ENCODE data around the gene WRAP73. TPM values are rescaled to one million over a fixed set of nuclear protein-coding genes. Genes with fewer than 3 reads are reported as not detected.

WRAP73 gene
- total RNA-seq, 1 donor from 2014 or later, result 14.4 TPM

DNA sequence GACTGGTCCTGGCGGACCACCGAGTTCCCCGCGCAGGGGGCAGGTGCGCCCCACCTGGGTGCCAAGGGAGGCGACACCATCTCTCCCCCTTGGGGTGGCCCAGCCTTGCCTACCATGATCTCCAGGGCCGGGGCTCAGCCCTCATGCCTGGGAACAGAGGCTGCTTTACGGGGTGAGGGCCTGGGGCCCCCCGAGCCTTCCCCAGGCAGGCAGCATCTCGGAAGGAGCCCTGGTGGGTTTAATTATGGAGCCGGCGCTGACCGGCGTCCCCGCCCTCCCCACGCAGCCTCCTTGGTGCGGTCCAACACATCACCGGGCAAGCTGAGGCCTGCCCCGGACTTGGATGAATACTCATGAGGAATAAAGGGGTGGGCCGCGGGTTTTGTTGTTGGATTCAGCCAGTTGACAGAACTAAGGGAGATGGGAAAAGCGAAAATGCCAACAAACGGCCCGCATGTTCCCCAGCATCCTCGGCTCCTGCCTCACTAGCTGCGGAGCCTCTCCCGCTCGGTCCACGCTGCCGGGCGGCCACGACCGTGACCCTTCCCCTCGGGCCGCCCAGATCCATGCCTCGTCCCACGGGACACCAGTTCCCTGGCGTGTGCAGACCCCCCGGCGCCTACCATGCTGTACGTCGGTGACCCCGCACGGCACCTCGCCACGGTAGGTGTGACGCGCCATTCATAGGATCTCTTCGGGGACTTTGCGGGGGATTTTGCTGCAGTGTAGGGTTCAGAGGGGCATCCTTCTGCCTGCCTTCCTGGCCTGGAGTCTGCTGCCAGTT is 40.6 kb upstream of the WRAP73 start:
- H3K36me3 ChIP-seq, result no peaks in the 10 kb centered on the region
- no peak overlapping the region for H3K27ac ChIP-seq
- DNase-seq (ENCODE audit: low spot score in 2 of 2), result no peak
- no peaks in the 10 kb centered on the region for H3K27me3 ChIP-seq
- TF ChIP-seq, protein P1, sequence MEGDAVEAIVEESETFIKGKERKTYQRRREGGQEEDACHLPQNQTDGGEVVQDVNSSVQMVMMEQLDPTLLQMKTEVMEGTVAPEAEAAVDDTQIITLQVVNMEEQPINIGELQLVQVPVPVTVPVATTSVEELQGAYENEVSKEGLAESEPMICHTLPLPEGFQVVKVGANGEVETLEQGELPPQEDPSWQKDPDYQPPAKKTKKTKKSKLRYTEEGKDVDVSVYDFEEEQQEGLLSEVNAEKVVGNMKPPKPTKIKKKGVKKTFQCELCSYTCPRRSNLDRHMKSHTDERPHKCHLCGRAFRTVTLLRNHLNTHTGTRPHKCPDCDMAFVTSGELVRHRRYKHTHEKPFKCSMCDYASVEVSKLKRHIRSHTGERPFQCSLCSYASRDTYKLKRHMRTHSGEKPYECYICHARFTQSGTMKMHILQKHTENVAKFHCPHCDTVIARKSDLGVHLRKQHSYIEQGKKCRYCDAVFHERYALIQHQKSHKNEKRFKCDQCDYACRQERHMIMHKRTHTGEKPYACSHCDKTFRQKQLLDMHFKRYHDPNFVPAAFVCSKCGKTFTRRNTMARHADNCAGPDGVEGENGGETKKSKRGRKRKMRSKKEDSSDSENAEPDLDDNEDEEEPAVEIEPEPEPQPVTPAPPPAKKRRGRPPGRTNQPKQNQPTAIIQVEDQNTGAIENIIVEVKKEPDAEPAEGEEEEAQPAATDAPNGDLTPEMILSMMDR (IDR thresholded peaks at IDR 0.05), result no peak
- H3K4me1 ChIP-seq, result no peaks in the 10 kb centered on the region
- no peaks in the 10 kb centered on the region for H3K9me3 ChIP-seq
- intact Hi-C loops (cut with DNase I), result no loop called here
- no peak overlapping the region for H3K4me3 ChIP-seq

DNA sequence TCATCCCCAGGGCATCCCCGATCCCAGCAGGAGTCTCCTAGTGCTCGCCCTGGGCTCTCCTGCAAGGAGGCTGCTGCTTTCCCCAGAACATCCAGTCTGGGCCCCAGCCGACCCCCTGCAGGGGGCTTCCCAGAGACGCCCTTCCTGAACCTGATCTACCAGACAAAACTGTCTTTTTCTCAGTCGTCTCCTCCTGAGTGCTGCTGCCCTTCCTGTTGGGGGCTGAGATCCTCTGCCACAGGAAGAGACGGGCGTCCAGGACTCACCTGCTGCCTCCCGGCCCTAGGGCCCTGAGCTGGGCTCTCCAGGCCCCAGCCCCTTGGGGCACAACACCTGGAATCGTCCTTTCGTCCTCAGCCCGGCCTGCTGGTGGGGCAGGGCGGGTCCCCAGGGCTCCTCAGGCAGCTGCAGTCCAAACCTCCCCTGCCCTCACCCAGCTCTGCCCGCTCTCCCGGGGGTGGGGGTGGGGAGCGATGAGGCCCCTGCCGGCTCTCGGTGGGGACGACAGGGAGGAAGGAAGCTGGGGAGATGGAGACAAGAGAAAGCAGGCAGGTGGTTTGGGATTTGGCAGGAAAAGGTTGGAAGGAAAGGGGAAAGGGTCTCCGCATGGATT is 39.3 kb upstream of the WRAP73 start:
- no peak overlapping the region for H3K4me3 ChIP-seq
- no peak for DNase-seq (ENCODE audit: low spot score in 2 of 2)
- intact Hi-C loops (cut with DNase I), result no loop called here
- TF ChIP-seq, protein P1 (IDR thresholded peaks at IDR 0.05), result no peak
- H3K9me3 ChIP-seq, result no peaks in the 10 kb centered on the region
- no peak overlapping the region for H3K27ac ChIP-seq
- no peaks in the 10 kb centered on the region for H3K36me3 ChIP-seq
- H3K27me3 ChIP-seq, result no peaks in the 10 kb centered on the region
- no peaks in the 10 kb centered on the region for H3K4me1 ChIP-seq

DNA sequence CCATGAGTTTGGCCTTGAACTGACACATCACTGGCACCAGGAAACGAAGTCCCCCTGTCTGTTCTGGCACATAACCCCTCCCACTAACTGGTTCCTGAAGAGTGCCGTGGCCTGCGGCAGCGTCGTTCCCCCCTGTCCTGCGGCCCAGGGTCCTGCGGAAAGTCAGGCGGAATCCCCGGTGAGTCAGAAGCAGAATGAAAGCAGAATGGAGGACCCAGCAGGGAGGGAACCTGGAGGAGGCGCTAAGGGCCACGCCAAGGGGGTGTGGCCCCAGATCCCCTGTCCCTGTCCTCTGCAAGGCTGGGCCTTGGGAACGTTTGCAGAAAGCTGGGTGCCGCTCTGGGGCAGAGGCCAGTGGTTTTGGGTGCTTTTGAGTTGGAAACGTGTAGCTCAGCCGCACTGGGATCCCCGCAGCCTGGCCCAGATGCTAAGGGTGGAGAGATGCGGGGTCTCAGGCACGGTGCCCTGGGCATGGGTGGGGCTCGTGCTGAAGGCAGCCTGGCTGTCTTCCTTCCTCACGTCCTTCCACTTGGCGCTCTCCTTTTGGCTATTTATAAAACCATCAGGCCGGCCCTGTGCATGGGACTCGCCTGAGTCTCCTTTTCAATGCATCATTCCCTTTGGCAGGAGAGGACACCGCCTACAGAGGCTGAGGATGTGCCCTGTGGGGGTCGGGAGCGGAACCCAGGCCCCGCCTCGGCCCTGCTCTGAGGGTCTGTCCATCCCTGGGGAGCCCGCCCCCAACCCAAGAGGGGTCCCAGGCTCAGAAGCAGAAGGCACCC is 38.6 kb upstream of the WRAP73 start:
- Histone ChIP-seq H3K4me1 (no peaks in the 10 kb centered on the region), H3K27ac (no peak overlapping the region), H3K27me3 (no peaks in the 10 kb centered on the region), H3K4me3 (no peak overlapping the region), H3K36me3 (no peaks in the 10 kb centered on the region), H3K9me3 (no peaks in the 10 kb centered on the region)
- intact Hi-C loops (cut with DNase I), result no loop called here
- DNase-seq (ENCODE audit: low spot score in 2 of 2), result no peak
- TF ChIP-seq, protein P1 (IDR thresholded peaks at IDR 0.05), result no peak

DNA sequence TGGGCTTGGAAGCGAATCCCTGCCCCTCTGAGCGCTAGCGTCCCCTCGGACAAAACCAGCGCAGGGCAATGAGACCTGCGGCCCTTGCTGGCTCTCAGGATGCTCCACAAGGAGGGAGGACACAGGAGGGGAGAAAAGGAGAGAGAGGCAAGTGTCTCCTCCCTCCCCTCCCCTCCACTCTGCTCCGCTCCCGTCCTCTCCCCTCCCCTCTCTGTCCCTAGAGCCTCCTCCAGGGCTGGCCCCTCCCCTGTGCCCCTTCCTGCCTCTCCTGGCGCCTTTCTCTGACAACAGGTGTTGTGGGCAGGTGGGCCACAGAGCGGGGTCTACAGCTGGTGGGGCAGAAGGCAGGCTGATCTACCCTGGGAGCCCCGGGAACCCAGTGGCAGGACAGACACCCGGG is 37.6 kb upstream of the WRAP73 start:
- Histone ChIP-seq H3K4me3 (no peak overlapping the region), H3K27ac (no peak overlapping the region), H3K36me3 (no peaks in the 10 kb centered on the region), H3K9me3 (no peaks in the 10 kb centered on the region), H3K4me1 (no peaks in the 10 kb centered on the region), H3K27me3 (no peaks in the 10 kb centered on the region)
- TF ChIP-seq, protein P1 (IDR thresholded peaks at IDR 0.05), result no peak
- DNase-seq (ENCODE audit: low spot score in 2 of 2), result no peak
- intact Hi-C loops (cut with DNase I), result no loop called here

DNA sequence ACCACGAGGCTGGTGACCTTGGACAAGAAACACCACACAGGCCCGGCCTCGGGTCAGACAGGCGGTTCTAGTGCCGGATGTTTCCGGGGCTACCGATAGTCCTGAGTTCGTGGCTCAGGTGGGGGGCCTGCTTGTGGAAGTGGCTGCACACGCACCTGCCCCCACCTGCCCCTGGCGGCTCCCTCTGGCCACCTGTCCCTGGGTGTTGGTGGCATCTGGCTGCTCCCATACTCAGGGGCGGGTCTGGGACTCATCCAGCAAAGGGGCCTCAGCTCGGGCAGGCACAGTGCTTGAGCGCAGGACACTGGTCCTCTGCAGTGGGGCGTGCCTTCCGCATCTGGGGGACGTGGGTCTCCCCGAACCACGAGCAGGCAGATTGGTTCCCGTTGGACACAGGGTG is 36.0 kb upstream of the WRAP73 start:
- Histone ChIP-seq H3K27ac (no peak overlapping the region), H3K36me3 (no peaks in the 10 kb centered on the region), H3K9me3 (no peaks in the 10 kb centered on the region), H3K4me3 (no peak overlapping the region), H3K27me3 (no peaks in the 10 kb centered on the region), H3K4me1 (no peaks in the 10 kb centered on the region)
- TF ChIP-seq, protein P1 (IDR thresholded peaks at IDR 0.05), result no peak
- intact Hi-C loops (cut with DNase I), result no loop called here
- DNase-seq (ENCODE audit: low spot score in 2 of 2), result no peak
